GM19351 (cell line): ENCODE measurements around the gene GAS6.

Experiments
- ATAC-seq: cut with Tn5 transposase; IDR thresholded peaks from one replicate; pipeline ENCODE4 v1.9.1; 2021; ENCODE audit warnings: mild to moderate bottlenecking, moderate library complexity; ENCODE audit not compliant: unreplicated experiment

The GAS6 gene

GRCh38 chr13:113781571-113781970 lies 82.3 kb downstream of the GAS6 start:
- ATAC-seq = no peak

DNA sequence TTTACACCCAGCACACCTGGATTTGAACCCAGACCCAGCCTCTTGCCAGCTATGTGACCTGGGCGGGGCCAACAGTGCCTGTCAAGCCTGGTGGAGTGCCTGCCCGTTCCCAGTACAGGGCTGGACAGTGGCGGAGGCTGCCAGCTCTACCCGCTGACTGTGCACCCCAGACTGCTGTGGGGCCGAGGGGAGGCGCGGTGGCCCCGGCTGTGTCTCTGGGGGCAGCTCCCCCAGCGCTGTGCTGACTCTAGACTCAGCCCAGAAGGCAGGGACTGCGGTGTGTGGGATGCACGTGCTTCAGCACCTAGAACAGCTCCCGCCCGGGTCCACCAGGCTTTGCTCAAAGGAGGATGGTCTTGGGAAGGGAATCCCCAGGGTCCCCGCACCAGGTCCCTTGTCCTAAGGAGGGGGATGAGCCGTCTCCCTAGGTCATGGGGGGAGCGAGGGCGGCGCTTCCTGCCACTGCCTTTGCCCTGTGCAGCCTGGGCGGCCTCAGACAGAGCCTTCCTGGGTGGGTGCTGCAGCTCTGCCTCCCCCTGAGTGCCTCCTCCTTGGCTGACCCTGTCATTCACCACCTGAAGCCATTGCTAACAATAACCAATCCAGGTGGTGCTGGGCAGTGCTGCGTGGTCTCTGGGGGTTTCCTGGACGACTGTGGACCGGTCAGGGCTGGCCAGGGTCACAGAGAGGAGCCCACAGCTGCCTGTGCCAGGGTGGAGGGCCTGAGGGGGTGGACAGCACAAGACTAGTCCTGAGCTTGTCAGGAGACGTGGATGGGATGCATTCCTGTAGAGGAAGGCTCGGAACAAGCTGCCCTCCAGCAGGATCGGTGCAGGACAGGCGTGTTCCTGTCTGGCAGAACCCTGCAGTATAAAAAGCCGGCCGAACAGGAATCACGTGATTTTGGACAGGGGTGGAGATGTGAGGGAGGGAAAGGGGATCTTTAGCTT lies 86.3 kb downstream of the GAS6 start:
- no peak for ATAC-seq

DNA sequence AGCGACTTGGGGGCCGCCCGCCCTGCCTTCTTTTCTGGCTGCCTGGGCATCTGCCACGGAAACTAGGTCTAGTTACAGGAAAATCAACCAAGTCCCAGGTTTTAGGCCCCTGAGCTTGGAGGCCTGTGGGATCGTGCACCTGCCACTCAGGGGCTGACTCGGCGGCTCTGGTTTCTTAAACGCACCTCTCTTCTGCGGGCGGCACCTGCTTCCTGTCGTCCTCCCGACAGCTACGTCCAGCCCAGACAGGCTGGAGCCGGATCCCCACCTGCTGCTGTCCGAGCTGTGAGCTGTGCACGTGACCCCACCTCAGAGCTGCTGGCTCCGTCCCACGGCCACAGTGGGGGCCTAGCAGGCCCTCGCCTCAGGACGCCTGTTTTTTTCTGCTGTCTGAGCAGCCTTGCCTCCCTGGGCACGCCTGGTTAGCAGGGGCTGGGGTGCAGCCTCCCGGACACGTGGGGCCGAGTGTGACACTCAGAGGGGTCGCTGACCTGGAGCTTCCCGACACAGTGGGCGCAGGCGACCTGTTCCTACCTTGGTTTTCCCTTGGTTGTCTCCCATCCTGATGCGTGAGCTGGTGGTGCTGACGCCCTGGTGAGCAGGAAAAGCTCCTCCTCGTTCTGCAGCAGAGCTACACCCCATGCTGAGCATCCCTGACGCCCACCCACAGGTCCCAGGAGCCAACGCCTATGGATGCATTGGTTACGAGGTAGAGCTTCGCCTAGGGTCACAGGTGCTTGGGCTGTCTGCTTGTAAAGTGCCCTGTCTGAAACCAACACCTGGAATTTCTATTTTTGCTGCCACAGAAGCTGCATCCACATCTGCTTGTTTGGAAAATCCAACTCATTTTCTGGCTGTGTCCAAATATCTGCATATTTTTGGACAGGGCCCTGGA lies 87.4 kb downstream of the GAS6 start:
- ATAC-seq = no peak

GRCh38 chr13:113775451-113776145 lies 88.3 kb downstream of the GAS6 start:
- ATAC-seq = no peak

DNA sequence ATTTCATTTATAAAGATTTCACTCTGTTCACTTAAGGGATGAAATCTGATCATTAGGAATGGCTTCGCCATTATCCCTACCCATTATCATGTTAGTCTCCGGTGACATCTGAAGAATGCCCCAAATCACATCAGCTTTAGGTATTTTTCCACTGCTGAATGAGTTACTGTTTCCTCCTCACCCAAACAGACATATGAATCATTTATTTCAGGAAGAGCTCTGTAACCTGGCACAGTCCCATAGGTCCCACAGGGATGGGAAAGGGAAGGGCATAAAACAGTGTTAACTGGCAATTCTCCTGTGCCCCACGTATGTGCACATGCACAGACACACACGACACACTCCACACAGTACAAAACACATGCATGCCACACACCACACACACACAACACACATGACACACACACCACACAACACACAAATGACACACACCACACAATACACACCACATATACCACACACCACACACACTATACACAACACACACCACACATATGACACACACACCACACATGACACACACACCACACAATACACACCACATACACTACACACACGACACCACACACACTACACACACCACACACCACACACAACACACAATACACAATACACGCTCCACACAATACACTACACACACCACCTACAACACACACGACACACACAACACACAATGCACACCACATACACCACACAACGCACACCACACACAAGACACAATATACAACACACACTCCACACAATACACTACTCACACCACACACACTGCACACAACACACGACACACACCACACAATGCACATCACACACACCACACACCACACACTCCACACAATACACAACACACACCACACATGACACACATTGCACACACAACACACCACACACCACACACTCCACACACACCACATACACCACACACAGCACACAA lies 89.4 kb downstream of the GAS6 start:
- no peak for ATAC-seq

- no peak for ATAC-seq
Observed at GRCh38 chr13:113771709-113772331, 92.1 kb downstream of the GAS6 start.

GRCh38 chr13:113770937-113771336 lies 92.9 kb downstream of the GAS6 start:
- no peak for ATAC-seq
